Central memory CD4-positive, alpha-beta T cell (primary cell): ENCODE results near the gene ETS1.

Experiments used
- DNase-seq: peaks from one replicate; pipeline ENCODE4 v3.0.0; 2022

The ETS1 gene

GRCh38 chr11:128619007-128619406, 31.6 kb upstream of the ETS1 start:
- DNase-seq, result no peak

- no peak for DNase-seq
These were observed 31.2 kb upstream of the ETS1 start for GRCh38 chr11:128618603-128619002.

- DNase-seq, result no peak
These were observed 28.8 kb upstream of the ETS1 start for GRCh38 chr11:128616161-128616560.

- DNase-seq, result no peak
These were observed 28.3 kb upstream of the ETS1 start for GRCh38 chr11:128615612-128616011.

- DNase-seq, result no peak
These were observed 27.7 kb upstream of the ETS1 start for GRCh38 chr11:128615076-128615475.

- DNase-seq, result no peak
These were observed 26.7 kb upstream of the ETS1 start for GRCh38 chr11:128614026-128614425.

- no peak for DNase-seq
These were observed 26.1 kb upstream of the ETS1 start for GRCh38 chr11:128613300-128613995.

GRCh38 chr11:128610721-128611617, 23.6 kb upstream of the ETS1 start:
- peak; percentile 63 for DNase-seq

GRCh38 chr11:128609785-128610184, 22.4 kb upstream of the ETS1 start:
- DNase-seq, result no peak

GRCh38 chr11:128608746-128609407, 21.5 kb upstream of the ETS1 start:
- no peak for DNase-seq

- no peak for DNase-seq
These were observed 20.5 kb upstream of the ETS1 start for GRCh38 chr11:128607819-128608218.

GRCh38 chr11:128604723-128605122, 17.4 kb upstream of the ETS1 start:
- no peak for DNase-seq

GRCh38 chr11:128603752-128604414, 16.5 kb upstream of the ETS1 start:
- no peak for DNase-seq

GRCh38 chr11:128603003-128603696, 15.8 kb upstream of the ETS1 start:
- no peak for DNase-seq

- no peak for DNase-seq
These were observed 12.4 kb upstream of the ETS1 start for GRCh38 chr11:128599729-128600128.

- no peak for DNase-seq
These were observed 11.3 kb upstream of the ETS1 start for GRCh38 chr11:128598506-128599150.

GRCh38 chr11:128598096-128598495, 10.7 kb upstream of the ETS1 start:
- no peak for DNase-seq

GRCh38 chr11:128597209-128597608, 9.9 kb upstream of the ETS1 start:
- DNase-seq, result no peak

GRCh38 chr11:128596250-128596649, 8.9 kb upstream of the ETS1 start:
- no peak for DNase-seq

GRCh38 chr11:128595775-128596174, 8.4 kb upstream of the ETS1 start:
- DNase-seq, result no peak

- DNase-seq, result no peak
These were observed 7.9 kb upstream of the ETS1 start for GRCh38 chr11:128595221-128595620.

- no peak for DNase-seq
These were observed 6.9 kb upstream of the ETS1 start for GRCh38 chr11:128594226-128594625.
